C4-2B (cell line): ENCODE results near the gene HPCAL1.

Source experiments
- H3K27ac ChIP-seq: fragments of 450-650 bp; 2 replicates; pipeline ENCODE4 v1.5.1; 2017
- ZFX ChIP-seq: fragments of 450-650 bp; IDR thresholded peaks from 2 replicates; pipeline ENCODE4 v1.6.1; 2017
- TF ChIP-seq, protein P1 (sequence below): fragments of 450-650 bp; conservative IDR thresholded peaks from 2 replicates; pipeline ENCODE4 v1.5.1; 2017; ENCODE audit warnings: mild to moderate bottlenecking

HPCAL1 gene

GRCh38 chr2:10316860-10317259, 14.2 kb downstream of the HPCAL1 start:
- TF ChIP-seq, protein P1, sequence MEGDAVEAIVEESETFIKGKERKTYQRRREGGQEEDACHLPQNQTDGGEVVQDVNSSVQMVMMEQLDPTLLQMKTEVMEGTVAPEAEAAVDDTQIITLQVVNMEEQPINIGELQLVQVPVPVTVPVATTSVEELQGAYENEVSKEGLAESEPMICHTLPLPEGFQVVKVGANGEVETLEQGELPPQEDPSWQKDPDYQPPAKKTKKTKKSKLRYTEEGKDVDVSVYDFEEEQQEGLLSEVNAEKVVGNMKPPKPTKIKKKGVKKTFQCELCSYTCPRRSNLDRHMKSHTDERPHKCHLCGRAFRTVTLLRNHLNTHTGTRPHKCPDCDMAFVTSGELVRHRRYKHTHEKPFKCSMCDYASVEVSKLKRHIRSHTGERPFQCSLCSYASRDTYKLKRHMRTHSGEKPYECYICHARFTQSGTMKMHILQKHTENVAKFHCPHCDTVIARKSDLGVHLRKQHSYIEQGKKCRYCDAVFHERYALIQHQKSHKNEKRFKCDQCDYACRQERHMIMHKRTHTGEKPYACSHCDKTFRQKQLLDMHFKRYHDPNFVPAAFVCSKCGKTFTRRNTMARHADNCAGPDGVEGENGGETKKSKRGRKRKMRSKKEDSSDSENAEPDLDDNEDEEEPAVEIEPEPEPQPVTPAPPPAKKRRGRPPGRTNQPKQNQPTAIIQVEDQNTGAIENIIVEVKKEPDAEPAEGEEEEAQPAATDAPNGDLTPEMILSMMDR: no peak
- no peak for TF ChIP-seq ZFX
- no peak overlapping the region for H3K27ac ChIP-seq

DNA sequence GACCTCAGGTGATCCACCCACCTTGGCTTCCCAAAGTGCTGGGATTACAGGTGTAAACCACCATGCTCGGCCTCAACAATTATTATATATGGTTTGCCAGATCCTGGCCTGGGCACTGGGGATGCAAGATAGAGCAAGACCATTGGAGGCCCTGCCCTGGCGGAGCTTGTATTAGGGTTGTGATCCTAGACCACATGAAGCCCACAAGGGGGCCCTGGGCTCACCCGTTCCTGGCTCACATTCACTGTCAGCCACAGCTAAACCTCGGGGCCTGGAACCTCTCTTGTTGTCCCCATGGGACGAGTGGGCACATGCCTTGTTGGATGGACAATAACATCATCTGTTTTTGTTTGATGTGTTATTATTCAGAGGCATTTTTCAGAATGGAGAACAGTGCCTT, 14.9 kb downstream of the HPCAL1 start:
- TF ChIP-seq, protein P1: no peak
- TF ChIP-seq ZFX: no peak

DNA sequence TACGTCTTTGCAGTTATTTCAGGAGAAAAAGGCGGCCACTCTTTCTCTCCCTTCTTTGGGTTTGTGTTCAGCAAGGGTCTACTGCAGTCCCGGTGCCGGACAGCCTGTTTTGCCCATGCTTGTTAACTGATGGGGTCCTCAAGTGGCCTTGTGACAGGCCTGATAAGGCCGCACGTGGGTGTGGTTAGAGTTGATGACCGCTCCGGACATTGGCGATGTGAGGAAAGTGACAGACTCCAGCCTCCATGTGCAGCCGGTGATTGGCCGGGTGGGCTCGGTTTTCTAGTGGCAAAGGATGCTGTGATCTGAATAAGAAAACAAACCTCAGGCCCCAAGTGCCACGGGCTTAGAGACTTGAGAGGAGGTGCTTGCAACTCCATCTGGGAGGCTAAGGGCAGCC, 15.6 kb downstream of the HPCAL1 start:
- no peak overlapping the region for H3K27ac ChIP-seq
- TF ChIP-seq, protein P1: no peak
- TF ChIP-seq ZFX: no peak

More for the DNA sequence above, 14.9 kb downstream of the HPCAL1 start:
- no peak overlapping the region for H3K27ac ChIP-seq

DNA sequence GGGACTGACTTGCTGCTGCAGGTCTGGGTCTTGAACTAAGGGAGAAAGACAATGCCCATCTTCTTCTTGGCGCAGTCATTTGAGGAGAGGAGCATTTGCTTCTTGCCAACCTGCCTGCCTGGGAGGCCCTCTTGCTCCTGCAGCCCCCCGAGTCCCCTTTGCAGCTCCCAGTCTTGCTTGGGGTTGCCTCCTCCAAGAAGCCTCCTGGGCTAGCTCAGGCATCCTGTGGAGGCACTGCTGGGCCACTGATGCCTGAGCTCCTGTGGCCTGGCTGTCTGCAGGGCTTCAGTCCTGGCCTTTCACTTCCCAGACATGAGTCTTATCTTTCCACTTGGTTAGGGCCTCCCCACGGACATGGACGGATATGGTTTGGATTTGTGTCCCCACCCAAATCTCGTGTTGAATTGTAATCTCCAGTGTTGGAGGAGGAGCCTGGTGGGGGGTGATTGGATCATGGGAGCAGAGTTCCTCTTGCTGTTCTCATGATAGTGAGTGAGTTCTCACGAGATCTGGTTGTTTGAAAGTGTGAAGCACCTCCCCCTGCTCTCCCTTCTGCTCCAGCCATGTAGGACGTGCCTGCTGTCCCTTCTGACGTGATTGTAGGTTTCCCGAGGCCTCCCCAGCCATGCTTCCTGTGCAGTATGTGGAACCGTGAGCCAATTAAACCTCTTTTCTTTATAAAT, 17.3 kb downstream of the HPCAL1 start:
- no peak for TF ChIP-seq ZFX
- TF ChIP-seq, protein P1: no peak
- H3K27ac ChIP-seq: no peak overlapping the region

GRCh38 chr2:10320575-10320931, 17.8 kb downstream of the HPCAL1 start:
- no peak overlapping the region for H3K27ac ChIP-seq

GRCh38 chr2:10320933-10321332, 18.2 kb downstream of the HPCAL1 start:
- H3K27ac ChIP-seq: no peak overlapping the region
- TF ChIP-seq ZFX: no peak

More at GRCh38 chr2:10320575-10320931, 17.8 kb downstream of the HPCAL1 start:
- TF ChIP-seq, protein P1: no peak
- TF ChIP-seq ZFX: no peak

GRCh38 chr2:10321622-10322021, 18.9 kb downstream of the HPCAL1 start:
- TF ChIP-seq ZFX: no peak
- TF ChIP-seq, protein P1: no peak
- no peak overlapping the region for H3K27ac ChIP-seq

- TF ChIP-seq, protein P1: no peak
- no peak for TF ChIP-seq ZFX
- no peak overlapping the region for H3K27ac ChIP-seq
Observed at GRCh38 chr2:10322481-10322880, 19.8 kb downstream of the HPCAL1 start.
